HL-60 (cell line): Measurements from ENCODE around the gene SFMBT2.

Experiments used
- POLR2AphosphoS5 ChIP-seq: IDR thresholded peaks from 2 replicates; pipeline ENCODE4 v1.6.1; 2012; ENCODE audit warnings: low read depth
- SPI1 ChIP-seq: IDR thresholded peaks from 2 replicates; pipeline ENCODE4 v1.6.1; 2012; ENCODE audit warnings: low read depth, mild to moderate bottlenecking, borderline replicate concordance
- TF ChIP-seq, protein P1 (sequence below): IDR thresholded peaks from one replicate; pipeline ENCODE4 v1.5.1; 2011; ENCODE audit warnings: low read length, control low read depth, inconsistent platforms; ENCODE audit not compliant: insufficient read depth

DNA sequence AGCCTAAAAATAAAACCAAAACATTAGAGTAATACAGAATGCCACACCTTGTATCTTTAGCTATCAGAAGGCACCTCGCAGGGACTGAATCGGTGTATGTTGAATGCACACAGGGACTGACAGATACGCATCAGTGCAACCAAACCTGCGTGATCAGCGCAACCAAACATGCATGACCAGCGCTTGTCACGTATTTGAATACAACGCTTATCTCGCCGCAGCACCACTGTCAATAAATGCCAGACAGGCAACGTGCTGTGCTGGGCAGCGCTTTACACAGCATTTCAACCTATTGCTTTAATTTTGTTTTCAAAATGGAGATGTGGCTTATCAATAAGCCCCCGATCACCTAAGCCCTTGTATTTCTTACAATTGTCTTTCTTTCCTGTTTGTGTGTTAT is 242.4 kb downstream of the SFMBT2 start:
- TF ChIP-seq, protein P1, sequence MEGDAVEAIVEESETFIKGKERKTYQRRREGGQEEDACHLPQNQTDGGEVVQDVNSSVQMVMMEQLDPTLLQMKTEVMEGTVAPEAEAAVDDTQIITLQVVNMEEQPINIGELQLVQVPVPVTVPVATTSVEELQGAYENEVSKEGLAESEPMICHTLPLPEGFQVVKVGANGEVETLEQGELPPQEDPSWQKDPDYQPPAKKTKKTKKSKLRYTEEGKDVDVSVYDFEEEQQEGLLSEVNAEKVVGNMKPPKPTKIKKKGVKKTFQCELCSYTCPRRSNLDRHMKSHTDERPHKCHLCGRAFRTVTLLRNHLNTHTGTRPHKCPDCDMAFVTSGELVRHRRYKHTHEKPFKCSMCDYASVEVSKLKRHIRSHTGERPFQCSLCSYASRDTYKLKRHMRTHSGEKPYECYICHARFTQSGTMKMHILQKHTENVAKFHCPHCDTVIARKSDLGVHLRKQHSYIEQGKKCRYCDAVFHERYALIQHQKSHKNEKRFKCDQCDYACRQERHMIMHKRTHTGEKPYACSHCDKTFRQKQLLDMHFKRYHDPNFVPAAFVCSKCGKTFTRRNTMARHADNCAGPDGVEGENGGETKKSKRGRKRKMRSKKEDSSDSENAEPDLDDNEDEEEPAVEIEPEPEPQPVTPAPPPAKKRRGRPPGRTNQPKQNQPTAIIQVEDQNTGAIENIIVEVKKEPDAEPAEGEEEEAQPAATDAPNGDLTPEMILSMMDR: no peak
- TF ChIP-seq POLR2AphosphoS5 (no peak), SPI1 (no peak)
